K562 (cell line): ENCODE data around the gene PHLDB3. TPM values are rescaled to one million over a fixed set of nuclear protein-coding genes. Genes with fewer than 3 reads are reported as not detected.

Experiments used
- ATAC-seq: fragments of 200-7000 bp; cut with Tn5 transposase; 3 replicates; pipeline ENCODE4 v1.9.1; 2020; ENCODE audit warnings: moderate library complexity
- BruUV-seq: library from RNA; stranded (reverse); fragments of 400-500 nt; replicated peaks from 2 replicates; lab custom pipeline; 2021; lab: Mats Ljungman, UMichigan
- CTCF ChIA-PET: fragments of 300-600 bp; formaldehyde crosslinking; extraction: SDS; loops from one replicate; lab custom pipeline; 2021; ENCODE audit warnings: low intra/inter-chr PET ratio; lab: Yijun Ruan, JAX
- POLR2A ChIA-PET: fragments of 300-600, 350-650 bp; sonication (Branson Sonifier 250); formaldehyde crosslinking; extraction: SDS; loops from one replicate; lab custom pipeline; 2021; ENCODE audit warnings: antibody characterized with exemption, inconsistent platforms; lab: Yijun Ruan, JAX
- DNase-seq, 4 experiments: peaks; one replicate each; pipeline versions ENCODE4 v3.0.0 to v3.0.0-alpha.2; 2011 to 2018; ENCODE audit warnings: low spot score in 3 of 4, mixed read lengths in 3 of 4; ENCODE audit errors: extremely low read depth in 1 of 4
- FAIRE-seq: peaks from 2 replicates; lab custom pipeline; 2011; peaks lifted over from hg19 to GRCh38; lab: Jason Lieb, UNC
- H2AFZ ChIP-seq: 2 replicates; pipeline ENCODE4 v1.6.0; 2011; ENCODE audit warnings: low read depth, low read length, control low read depth, inconsistent platforms
- H3K27ac ChIP-seq: fragments of 200-600 bp; 3 replicates; pipeline ENCODE4 v1.8.0; 2011; ENCODE audit warnings: low read depth, mild to moderate bottlenecking, control low read depth, inconsistent platforms, low read length, moderate library complexity, mixed read lengths; ENCODE audit errors: extremely low read depth
- H3K27me3 ChIP-seq, 2 experiments: fragments of 300-600 bp in 1 of 2; 2 replicates in 1 of 2; 3 replicates in 1 of 2; pipeline versions ENCODE4 v1.6.0 to v1.8.0; 2011; ENCODE audit warnings: inconsistent platforms in 2 of 2, low read length in 2 of 2, mild to moderate bottlenecking in 1 of 2, mixed read lengths in 1 of 2, moderate library complexity in 1 of 2; ENCODE audit not compliant: control insufficient read depth in 2 of 2, insufficient read depth in 2 of 2
- H3K36me3 ChIP-seq: fragments of 300-600 bp; 3 replicates; pipeline ENCODE4 v1.8.0; 2011; ENCODE audit warnings: mild to moderate bottlenecking, low read length, inconsistent platforms; ENCODE audit not compliant: control insufficient read depth, insufficient read depth
- H3K4me1 ChIP-seq, 2 experiments: fragments of 200-600 bp in 1 of 2; replicated peaks in 1 of 2; 2 replicates in 1 of 2; 3 replicates in 1 of 2; pipeline versions ENCODE4 v1.5.1 to v1.8.0; 2011; ENCODE audit warnings: inconsistent platforms in 2 of 2, low read length in 2 of 2, mild to moderate bottlenecking in 1 of 2, mixed read lengths in 1 of 2, moderate library complexity in 1 of 2; ENCODE audit not compliant: control insufficient read depth in 2 of 2, insufficient read depth in 2 of 2
- H3K4me2 ChIP-seq: 2 replicates; pipeline ENCODE4 v1.6.1; 2011; ENCODE audit warnings: low read length, control low read depth, inconsistent platforms, mixed read lengths; ENCODE audit not compliant: insufficient read depth
- H3K4me3 ChIP-seq: fragments of 200-600 bp; sonication (generic), shearing (Covaris generic); 2 replicates; pipeline ENCODE4 v1.5.1; 2016; ENCODE audit warnings: control low read depth, inconsistent platforms
- H3K79me2 ChIP-seq: fragments of 200-600 bp; 3 replicates; pipeline ENCODE4 v1.8.0; 2011; ENCODE audit warnings: low read length, inconsistent platforms; ENCODE audit not compliant: control insufficient read depth, insufficient read depth
- H3K9ac ChIP-seq, 2 experiments: 2 replicates each; pipeline versions ENCODE4 v1.6.0 to v1.6.1; 2011; ENCODE audit warnings: low read depth in 2 of 2, low read length in 2 of 2, control low read depth in 1 of 2, inconsistent platforms in 1 of 2, mild to moderate bottlenecking in 1 of 2, mixed read lengths in 1 of 2; ENCODE audit not compliant: insufficient read depth in 1 of 2
- H3K9me1 ChIP-seq: one replicate; pipeline ENCODE4 v1.6.0; 2011; ENCODE audit warnings: inconsistent platforms, mild to moderate bottlenecking, low read length, moderate library complexity; ENCODE audit not compliant: control insufficient read depth, insufficient read depth
- H3K9me3 ChIP-seq: replicated peaks from 2 replicates; pipeline ENCODE4 v1.5.1; 2011; ENCODE audit warnings: low read depth, low read length, inconsistent platforms; ENCODE audit not compliant: control insufficient read depth, insufficient read depth
- H4K20me1 ChIP-seq: replicated peaks from 2 replicates; pipeline ENCODE4 v1.6.1; 2011; ENCODE audit warnings: low read length, inconsistent platforms, mixed read lengths; ENCODE audit not compliant: control insufficient read depth, insufficient read depth
- C11orf30 ChIP-seq: fragments of 450-650 bp; IDR thresholded peaks from 2 replicates; pipeline ENCODE4 v1.6.1; 2016; ENCODE audit warnings: low read depth, mild to moderate bottlenecking
- CEBPB ChIP-seq: fragments of 450-650 bp; IDR thresholded peaks from 2 replicates; pipeline ENCODE4 v1.6.1; 2016; ENCODE audit warnings: missing genetic modification characterization, missing compliant biosample characterization
- CTCF ChIP-seq, 3 experiments: IDR thresholded peaks in 2 of 3; conservative IDR thresholded peaks in 1 of 3; 2 replicates each; pipeline ENCODE4 v1.5.1; 2011 to 2012; ENCODE audit warnings: low read length in 3 of 3, mild to moderate bottlenecking in 3 of 3, control low read depth in 2 of 3, improper control_type of control experiment in 1 of 3, inconsistent platforms in 1 of 3, low read depth in 1 of 3, mixed read lengths in 1 of 3, moderate library complexity in 1 of 3; ENCODE audit not compliant: insufficient read depth in 2 of 3
- PCBP1 ChIP-seq: fragments of 200-400 bp; formaldehyde crosslinking; IDR thresholded peaks from 2 replicates; pipeline ENCODE4 v1.6.1; 2018; ENCODE audit warnings: mild to moderate bottlenecking, low read depth, low read length; ENCODE audit not compliant: poor library complexity, severe bottlenecking
- POLR2G ChIP-seq: fragments of 200-400 bp; formaldehyde crosslinking; IDR thresholded peaks from 2 replicates; pipeline ENCODE4 v1.6.1; 2017; ENCODE audit warnings: low read depth, mild to moderate bottlenecking, antibody characterized with exemption, low read length, moderate library complexity
- TFAP4 ChIP-seq: sonication (generic); formaldehyde crosslinking; IDR thresholded peaks from 2 replicates; pipeline ENCODE4 v1.8.0; 2022; ENCODE audit warnings: missing genetic modification reagents, mild to moderate bottlenecking, moderate library complexity, borderline replicate concordance
- ZBTB12 ChIP-seq: fragments of 250-450 bp; sonication (Bioruptor Pico); IDR thresholded peaks from 2 replicates; pipeline ENCODE4 v1.4.0; 2020
- ZNF140 ChIP-seq: fragments of 250-450 bp; sonication (Bioruptor Pico); IDR thresholded peaks from 2 replicates; pipeline ENCODE4 v1.8.0; 2021; ENCODE audit warnings: moderate library complexity, mild to moderate bottlenecking, inconsistent platforms
- ZNF282 ChIP-seq: sonication (generic); formaldehyde crosslinking; IDR thresholded peaks from 2 replicates; pipeline ENCODE4 v1.8.1; 2023; ENCODE audit warnings: missing genetic modification reagents
- WGBS: fragments of 100-300 bp; shearing (Covaris generic); methylation state at CpG from one replicate; pipeline ENCODE4 v1.1.6; 2016; ENCODE audit warnings: low coverage, mixed read lengths; ENCODE audit not compliant: insufficient coverage; ENCODE audit errors: missing lambda C conversion rate; 5-methylcytosine and 5-hydroxymethylcytosine counted together
- in situ Hi-C: fragments of 300-500 bp; cut with MboI; formaldehyde crosslinking; loops from 4 replicates; pipeline ENCODE4 v1.15.0; 2018; ENCODE audit warnings: inconsistent platforms, mixed read lengths
- intact Hi-C: fragments of 100-400 bp; cut with micrococcal nuclease; formaldehyde crosslinking; loops from 2 replicates; pipeline ENCODE4 v1.14.2; 2022
- polyA plus RNA-seq, 8 experiments: library from polyadenylated mRNA; depleted of rRNA in 4 of 8; stranded (reverse) in 5 of 8; unstranded in 3 of 8; fragments of >200 nt; fragmentation: Nextera tagmentation in 2 of 8; fragmentation: Illumina TruSeq in 1 of 8; extraction: Ambion mirVana in 2 of 8; extraction: Trizol in 1 of 8; gene quantifications; 2 replicates each; pipeline versions ENCODE4 v1.2.1 to v1.2.3, GENCODE V29; 2011 to 2014; ENCODE audit warnings: inconsistent platforms in 1 of 8, missing spikeins in 1 of 8
- total RNA-seq, 7 experiments: library from RNA; depleted of rRNA in 6 of 7; stranded (reverse); fragments of >200 nt in 6 of 7; fragmentation: Illumina TruSeq in 2 of 7; extraction: Trizol in 2 of 7; gene quantifications; 2 replicates each; pipeline versions ENCODE4 v1.2.1 to v1.2.3, GENCODE V29; 2011 to 2021; ENCODE audit warnings: low replicate concordance in 1 of 7

PHLDB3 gene
- total and polyA plus RNA-seq, 9 of the 15 experiments (the other 6 are each of a cell fraction or from before 2014, with no cell fraction given): 0.04 to 23.5 (median 3.9) TPM

GRCh38 chr19:43429395-43429794 lies 75.2 kb downstream of the PHLDB3 start:
- H3K9me1 ChIP-seq: no peaks in the 10 kb centered on the region
- H3K4me1 ChIP-seq: no peaks in the 10 kb centered on the region
- FAIRE-seq: no peak
- no peaks in the 10 kb centered on the region for H4K20me1 ChIP-seq
- TF ChIP-seq CEBPB (tag): peak; percentile 35; the same call in 1 of the 2 replicates
- no peak for TF ChIP-seq ZNF282 (CRISPR knock-in tag)
- no peak overlapping the region for H3K4me2 ChIP-seq
- no peaks in the 10 kb centered on the region for H3K79me2 ChIP-seq
- no peak overlapping the region for H3K4me3 ChIP-seq
- ChIA-PET CTCF (no interaction called here), POLR2A (no interaction called here)
- no peak overlapping the region for H3K27ac ChIP-seq
- no TSS peak for BruUV-seq
- no peak for DNase-seq
- H3K9me3 ChIP-seq: no peaks in the 10 kb centered on the region
- H3K27me3 ChIP-seq: peaks cover 4% of the 10 kb centered on the region in 2 experiments; a peak in 2 of 5 replicates
- no peak overlapping the region for H3K9ac ChIP-seq
- whole genome bisulfite sequencing: 9% methylated on average over 7 of the region's 7 CpGs
- in situ Hi-C loops (no loop called here), intact Hi-C loops (loop anchor here (10.0 kb wide), 1 partner anchor 115 kb away; no protein-coding TSS in a partner anchor)
- H3K36me3 ChIP-seq: no peaks in the 10 kb centered on the region
- H2AFZ ChIP-seq: no peak overlapping the region
- no peak for ATAC-seq

- FAIRE-seq: peak; percentile 75
- TF ChIP-seq ZBTB12 (CRISPR knock-in tag): no peak
- no peak for TF ChIP-seq C11orf30
- no peak for TF ChIP-seq POLR2G
- TF ChIP-seq PCBP1: no peak
- no peak for TF ChIP-seq ZNF140 (CRISPR knock-in tag)
- no peak for TF ChIP-seq TFAP4 (CRISPR knock-in tag)
- peak; percentile 37 to 62 (median 53); a peak in 5 of 6 replicates for TF ChIP-seq CTCF (IDR thresholded peaks at IDR 0.05 in 2 of 3, conservative IDR thresholded peaks at IDR 0.05 in 1 of 3; ENCODE audit: insufficient read depth in 2 of 3, low read depth in 1 of 3, low read length in 3 of 3)
Measured at GRCh38 chr19:43425567-43426392, 78.8 kb downstream of the PHLDB3 start.

More at GRCh38 chr19:43425567-43426392, 78.8 kb downstream of the PHLDB3 start:
- ChIA-PET CTCF (no interaction called here), POLR2A (interaction anchor here (0.5 to 0.9 kb wide), 2 partner anchors 66 to 94 kb away, joined by 3 to 4 read pairs; no protein-coding TSS in a partner anchor)
- intact Hi-C loops: loop anchor here (10.0 kb wide), 1 partner anchor 111 kb away; no protein-coding TSS in a partner anchor
- Histone ChIP-seq H4K20me1 (no peaks in the 10 kb centered on the region), H2AFZ (0 out of 2 replicates have a peak overlapping the region, but pooled peaks have one; percentile 3), H3K9me1 (no peaks in the 10 kb centered on the region), H3K4me1 (no peaks in the 10 kb centered on the region; a peak in 1 of 5 replicates), H3K4me2 (no peak overlapping the region), H3K9me3 (no peaks in the 10 kb centered on the region), H3K79me2 (no peaks in the 10 kb centered on the region), H3K9ac (no peak overlapping the region), H3K27ac (no peak overlapping the region), H3K4me3 (no peak overlapping the region), H3K36me3 (no peaks in the 10 kb centered on the region), H3K27me3 (peaks cover 6 to 8% of the 10 kb centered on the region in 2 experiments; a peak in 2 of 5 replicates)
- ATAC-seq (peak; percentile 72), DNase-seq (peak in 1 of 4 experiments; percentile 15)
- no TSS peak for BruUV-seq
- WGBS: 5% methylated on average over 8 of the region's 8 CpGs
- in situ Hi-C loops: no loop called here
